Ishikawa (cell line): ENCODE data around the gene ETV6.

Experiments
- CEBPB ChIP-seq: IDR thresholded peaks from 2 replicates; pipeline ENCODE4 v1.6.1; 2012
- CREB1 ChIP-seq: IDR thresholded peaks from 2 replicates; pipeline ENCODE4 v1.6.1; 2012; ENCODE audit warnings: low read depth
- EGR1 ChIP-seq: IDR thresholded peaks from 2 replicates; pipeline ENCODE4 v1.6.1; 2012
- EP300 ChIP-seq: IDR thresholded peaks from 2 replicates; pipeline ENCODE4 v1.6.1; 2012; ENCODE audit warnings: borderline replicate concordance
- FOXM1 ChIP-seq: IDR thresholded peaks from 2 replicates; pipeline ENCODE4 v1.6.1; 2012; ENCODE audit warnings: low read depth, borderline replicate concordance
- NFIC ChIP-seq: IDR thresholded peaks from 2 replicates; pipeline ENCODE4 v1.6.1; 2012
- RAD21 ChIP-seq: IDR thresholded peaks from 2 replicates; pipeline ENCODE4 v1.6.1; 2012; ENCODE audit warnings: low read depth
- TAF1 ChIP-seq: IDR thresholded peaks from 2 replicates; pipeline ENCODE4 v1.6.1; 2012; ENCODE audit warnings: low read depth, mild to moderate bottlenecking
- TCF12 ChIP-seq: IDR thresholded peaks from 2 replicates; pipeline ENCODE4 v1.6.1; 2012; ENCODE audit warnings: low read depth
- TEAD4 ChIP-seq: IDR thresholded peaks from 2 replicates; pipeline ENCODE4 v1.6.1; 2012
- USF1 ChIP-seq: IDR thresholded peaks from 2 replicates; pipeline ENCODE4 v1.6.1; 2012
- YY1 ChIP-seq: IDR thresholded peaks from 2 replicates; pipeline ENCODE4 v1.6.1; 2012; ENCODE audit warnings: low read depth
- ZBTB7A ChIP-seq: IDR thresholded peaks from 2 replicates; pipeline ENCODE4 v1.6.1; 2012; ENCODE audit warnings: low read depth
- TF ChIP-seq, protein P1 (sequence below): IDR thresholded peaks from 2 replicates; pipeline ENCODE4 v1.6.1; 2012; ENCODE audit warnings: low read depth, mild to moderate bottlenecking
- TF ChIP-seq, protein P2 (sequence below): IDR thresholded peaks from 2 replicates; pipeline ENCODE4 v1.6.1; 2012

Gene ETV6

DNA sequence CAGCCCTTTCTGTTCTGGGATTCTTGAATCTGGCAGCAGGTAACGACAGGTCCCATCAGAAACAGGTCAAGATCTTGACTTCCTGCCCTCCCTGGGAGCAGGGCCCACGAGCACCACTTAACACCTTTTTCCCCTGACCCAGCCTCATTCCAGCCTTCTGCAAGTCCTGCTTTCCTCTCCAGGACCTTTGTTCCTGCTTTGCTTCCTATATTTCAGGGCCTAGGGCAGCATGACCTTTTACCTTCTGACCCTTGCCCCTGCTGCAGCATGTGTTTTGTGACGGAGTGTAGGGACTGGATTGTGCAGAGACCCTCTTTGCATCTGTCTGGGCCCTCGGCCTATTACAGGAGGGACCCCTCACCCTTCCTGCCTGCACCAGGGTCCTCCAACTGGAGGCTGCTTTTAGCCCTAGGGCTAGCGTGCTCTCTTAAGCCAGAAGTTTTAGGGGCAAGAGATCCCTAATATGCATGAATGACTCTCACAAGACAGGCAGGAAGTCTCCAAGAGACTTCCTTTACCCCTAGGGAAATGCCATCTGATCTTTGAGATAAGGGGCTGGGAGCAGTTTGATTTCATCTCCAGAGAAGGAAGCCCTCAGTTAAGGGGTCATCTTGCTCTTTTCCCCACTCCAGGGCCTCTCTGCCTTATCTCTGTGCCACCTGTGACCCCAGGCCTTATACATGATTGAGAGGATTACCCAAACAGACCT is 211.8 kb downstream of the ETV6 start:
- TF ChIP-seq, protein P1, sequence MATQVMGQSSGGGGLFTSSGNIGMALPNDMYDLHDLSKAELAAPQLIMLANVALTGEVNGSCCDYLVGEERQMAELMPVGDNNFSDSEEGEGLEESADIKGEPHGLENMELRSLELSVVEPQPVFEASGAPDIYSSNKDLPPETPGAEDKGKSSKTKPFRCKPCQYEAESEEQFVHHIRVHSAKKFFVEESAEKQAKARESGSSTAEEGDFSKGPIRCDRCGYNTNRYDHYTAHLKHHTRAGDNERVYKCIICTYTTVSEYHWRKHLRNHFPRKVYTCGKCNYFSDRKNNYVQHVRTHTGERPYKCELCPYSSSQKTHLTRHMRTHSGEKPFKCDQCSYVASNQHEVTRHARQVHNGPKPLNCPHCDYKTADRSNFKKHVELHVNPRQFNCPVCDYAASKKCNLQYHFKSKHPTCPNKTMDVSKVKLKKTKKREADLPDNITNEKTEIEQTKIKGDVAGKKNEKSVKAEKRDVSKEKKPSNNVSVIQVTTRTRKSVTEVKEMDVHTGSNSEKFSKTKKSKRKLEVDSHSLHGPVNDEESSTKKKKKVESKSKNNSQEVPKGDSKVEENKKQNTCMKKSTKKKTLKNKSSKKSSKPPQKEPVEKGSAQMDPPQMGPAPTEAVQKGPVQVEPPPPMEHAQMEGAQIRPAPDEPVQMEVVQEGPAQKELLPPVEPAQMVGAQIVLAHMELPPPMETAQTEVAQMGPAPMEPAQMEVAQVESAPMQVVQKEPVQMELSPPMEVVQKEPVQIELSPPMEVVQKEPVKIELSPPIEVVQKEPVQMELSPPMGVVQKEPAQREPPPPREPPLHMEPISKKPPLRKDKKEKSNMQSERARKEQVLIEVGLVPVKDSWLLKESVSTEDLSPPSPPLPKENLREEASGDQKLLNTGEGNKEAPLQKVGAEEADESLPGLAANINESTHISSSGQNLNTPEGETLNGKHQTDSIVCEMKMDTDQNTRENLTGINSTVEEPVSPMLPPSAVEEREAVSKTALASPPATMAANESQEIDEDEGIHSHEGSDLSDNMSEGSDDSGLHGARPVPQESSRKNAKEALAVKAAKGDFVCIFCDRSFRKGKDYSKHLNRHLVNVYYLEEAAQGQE, result no peak
- no peak for TF ChIP-seq ZBTB7A
- TF ChIP-seq, protein P2, sequence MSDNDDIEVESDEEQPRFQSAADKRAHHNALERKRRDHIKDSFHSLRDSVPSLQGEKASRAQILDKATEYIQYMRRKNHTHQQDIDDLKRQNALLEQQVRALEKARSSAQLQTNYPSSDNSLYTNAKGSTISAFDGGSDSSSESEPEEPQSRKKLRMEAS, result no peak
- no peak for TF ChIP-seq EP300
- TF ChIP-seq CREB1, result no peak
- no peak for TF ChIP-seq TEAD4
- no peak for TF ChIP-seq RAD21

DNA sequence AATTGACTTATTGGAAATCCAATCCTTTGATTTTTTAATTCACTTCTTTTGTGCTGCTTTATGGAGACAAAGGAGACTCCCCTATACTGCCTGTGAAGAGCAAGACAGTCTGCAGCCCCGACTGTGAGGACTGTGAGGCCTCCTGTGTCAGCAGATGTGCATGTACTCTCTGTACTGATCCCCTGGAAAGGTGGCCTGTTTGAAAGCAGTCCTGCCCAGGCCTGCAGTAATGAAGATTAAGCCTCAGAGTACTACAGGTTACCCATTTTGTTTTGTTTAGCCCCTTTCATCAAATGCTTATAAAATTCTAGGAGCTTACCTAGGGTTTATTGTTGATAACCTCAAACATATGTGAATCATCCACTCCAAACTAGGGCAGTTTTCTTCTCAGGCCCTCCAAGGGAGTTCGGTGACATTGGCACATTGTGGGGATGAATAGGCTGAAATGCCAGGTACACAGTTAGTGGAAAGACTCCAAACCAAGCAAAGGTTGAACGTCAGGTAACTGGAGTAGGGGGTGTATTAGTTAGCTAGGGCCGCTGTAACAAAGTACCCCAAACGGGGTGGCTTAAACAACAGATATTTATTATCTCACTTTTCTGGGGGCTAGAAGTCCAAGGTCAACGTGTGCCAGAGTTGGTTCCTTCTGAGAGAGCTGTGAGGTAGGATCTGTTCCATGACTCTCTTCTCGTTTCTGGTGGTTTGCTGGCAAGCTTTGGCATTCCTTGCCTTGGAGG is 212.6 kb downstream of the ETV6 start:
- no peak for TF ChIP-seq USF1
- no peak for TF ChIP-seq ZBTB7A
- TF ChIP-seq RAD21, result no peak
- TF ChIP-seq TCF12, result no peak
- no peak for TF ChIP-seq NFIC
- no peak for TF ChIP-seq YY1
- TF ChIP-seq CEBPB, result no peak
- TF ChIP-seq FOXM1, result no peak
- TF ChIP-seq, protein P2, result no peak
- no peak for TF ChIP-seq CREB1
- TF ChIP-seq TAF1, result no peak
- no peak for TF ChIP-seq EGR1
- no peak for TF ChIP-seq EP300
- TF ChIP-seq TEAD4, result no peak
- TF ChIP-seq, protein P1, result no peak

GRCh38 chr12:11862798-11863197 is 213.3 kb downstream of the ETV6 start:
- TF ChIP-seq RAD21 (no peak), EGR1 (no peak), CREB1 (no peak), TEAD4 (no peak), CEBPB (no peak), ZBTB7A (no peak), YY1 (no peak), EP300 (no peak), TCF12 (no peak), FOXM1 (no peak), USF1 (no peak), NFIC (no peak), TAF1 (no peak)
- TF ChIP-seq, protein P2, result no peak
- TF ChIP-seq, protein P1, result no peak

- no peak for TF ChIP-seq NFIC
- TF ChIP-seq EGR1, result no peak
- TF ChIP-seq, protein P2, result no peak
- no peak for TF ChIP-seq ZBTB7A
- TF ChIP-seq, protein P1, result no peak
- TF ChIP-seq YY1, result no peak
- TF ChIP-seq CREB1, result no peak
- no peak for TF ChIP-seq CEBPB
- TF ChIP-seq TAF1, result no peak
These were observed 214.0 kb downstream of the ETV6 start for GRCh38 chr12:11863478-11863906.
